K562 (cell line): ENCODE data around the gene NT5C2.

ENCODE experiments used
- BCL6 ChIP-seq: fragments of 250-450 bp; sonication (Bioruptor Pico); IDR thresholded peaks from 2 replicates; pipeline ENCODE4 v1.4.0; 2020
- POLR2AphosphoS2 ChIP-seq: IDR thresholded peaks from 2 replicates; pipeline ENCODE4 v1.6.1; 2012; ENCODE audit warnings: low read length, improper control_type of control experiment
- POLR2AphosphoS5 ChIP-seq: IDR thresholded peaks from 2 replicates; pipeline ENCODE4 v1.6.1; 2011; ENCODE audit warnings: mild to moderate bottlenecking, low read depth, low read length, moderate library complexity; ENCODE audit not compliant: control insufficient read depth, insufficient read depth
- PPARD ChIP-seq: fragments of 250-450 bp; sonication (Bioruptor Pico); IDR thresholded peaks from 2 replicates; pipeline ENCODE4 v1.8.0; 2022; ENCODE audit warnings: inconsistent platforms, mild to moderate bottlenecking, moderate library complexity
- RFX5 ChIP-seq: IDR thresholded peaks from 2 replicates; pipeline ENCODE4 v1.6.1; 2011; ENCODE audit warnings: low read depth, mild to moderate bottlenecking, improper control_type of control experiment, low read length
- SIRT6 ChIP-seq: IDR thresholded peaks from one replicate; pipeline ENCODE4 v1.6.1; 2012; ENCODE audit warnings: low read depth, mild to moderate bottlenecking, control low read depth, inconsistent platforms, low read length, moderate library complexity
- SMARCE1 ChIP-seq: fragments of 450-650 bp; IDR thresholded peaks from 2 replicates; pipeline ENCODE4 v1.7.1; 2016; ENCODE audit warnings: mild to moderate bottlenecking
- TAF7 ChIP-seq: fragments of 450-650 bp; IDR thresholded peaks from 2 replicates; pipeline ENCODE4 v1.6.1; 2016; ENCODE audit warnings: missing genetic modification characterization, missing compliant biosample characterization
- ZNF57 ChIP-seq: fragments of 450-650 bp; formaldehyde crosslinking; IDR thresholded peaks from 2 replicates; pipeline ENCODE4 v1.4.0; 2020; ENCODE audit warnings: mild to moderate bottlenecking, moderate library complexity
- TF ChIP-seq, protein P1 (sequence below), 3 experiments: IDR thresholded peaks in 2 of 3; conservative IDR thresholded peaks in 1 of 3; 2 replicates each; pipeline ENCODE4 v1.5.1; 2011 to 2012; ENCODE audit warnings: low read length in 3 of 3, mild to moderate bottlenecking in 3 of 3, control low read depth in 2 of 3, improper control_type of control experiment in 1 of 3, inconsistent platforms in 1 of 3, low read depth in 1 of 3, mixed read lengths in 1 of 3, moderate library complexity in 1 of 3; ENCODE audit not compliant: insufficient read depth in 2 of 3
- TF ChIP-seq, protein P2 (sequence below): sonication (generic); formaldehyde crosslinking; IDR thresholded peaks from 2 replicates; pipeline ENCODE4 v1.8.1; 2023; ENCODE audit warnings: mild to moderate bottlenecking, missing genetic modification reagents, moderate library complexity

DNA sequence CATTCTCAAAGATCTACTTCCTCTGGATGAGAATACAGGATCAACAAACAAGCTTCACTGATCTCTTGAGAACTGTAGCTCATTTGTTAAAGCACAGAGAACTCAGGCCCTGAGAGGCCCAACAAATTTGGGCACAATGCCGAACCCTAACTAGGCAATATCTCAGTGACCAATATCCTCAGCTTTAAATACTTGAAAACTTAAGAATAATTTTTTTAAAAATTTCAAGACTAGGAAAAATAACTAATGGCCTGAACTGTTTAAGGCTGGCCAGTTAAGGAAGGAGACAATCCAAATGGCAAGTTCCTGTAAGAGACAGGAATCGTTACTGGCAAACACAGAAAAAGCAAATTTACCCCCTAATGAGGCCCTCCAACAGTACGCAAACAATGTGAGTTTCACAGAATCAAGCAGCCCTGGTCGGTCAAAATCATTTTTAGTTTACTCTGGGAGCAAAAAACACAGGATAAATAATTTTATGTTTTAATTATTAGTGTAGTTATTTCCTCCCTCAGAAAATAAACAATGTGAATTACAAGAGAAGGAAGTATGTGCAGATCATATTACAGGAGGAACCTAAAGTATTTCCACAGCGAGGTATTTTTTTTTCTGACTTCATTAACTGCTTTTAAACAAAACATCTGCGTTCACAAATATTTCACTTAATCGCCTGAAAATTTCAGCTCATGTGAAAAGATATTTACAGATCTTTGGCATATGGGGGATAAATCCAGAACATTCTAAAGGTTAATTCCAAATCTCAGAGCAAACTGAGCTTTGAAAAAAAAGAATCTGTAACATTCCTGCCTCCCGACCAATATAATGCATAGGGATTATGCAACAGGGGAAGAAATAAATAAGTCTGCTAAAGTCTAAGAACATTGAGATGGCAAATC lies 39.5 kb downstream of the NT5C2 start:
- TF ChIP-seq, protein P1, sequence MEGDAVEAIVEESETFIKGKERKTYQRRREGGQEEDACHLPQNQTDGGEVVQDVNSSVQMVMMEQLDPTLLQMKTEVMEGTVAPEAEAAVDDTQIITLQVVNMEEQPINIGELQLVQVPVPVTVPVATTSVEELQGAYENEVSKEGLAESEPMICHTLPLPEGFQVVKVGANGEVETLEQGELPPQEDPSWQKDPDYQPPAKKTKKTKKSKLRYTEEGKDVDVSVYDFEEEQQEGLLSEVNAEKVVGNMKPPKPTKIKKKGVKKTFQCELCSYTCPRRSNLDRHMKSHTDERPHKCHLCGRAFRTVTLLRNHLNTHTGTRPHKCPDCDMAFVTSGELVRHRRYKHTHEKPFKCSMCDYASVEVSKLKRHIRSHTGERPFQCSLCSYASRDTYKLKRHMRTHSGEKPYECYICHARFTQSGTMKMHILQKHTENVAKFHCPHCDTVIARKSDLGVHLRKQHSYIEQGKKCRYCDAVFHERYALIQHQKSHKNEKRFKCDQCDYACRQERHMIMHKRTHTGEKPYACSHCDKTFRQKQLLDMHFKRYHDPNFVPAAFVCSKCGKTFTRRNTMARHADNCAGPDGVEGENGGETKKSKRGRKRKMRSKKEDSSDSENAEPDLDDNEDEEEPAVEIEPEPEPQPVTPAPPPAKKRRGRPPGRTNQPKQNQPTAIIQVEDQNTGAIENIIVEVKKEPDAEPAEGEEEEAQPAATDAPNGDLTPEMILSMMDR (IDR thresholded peaks at IDR 0.05 in 2 of 3, conservative IDR thresholded peaks at IDR 0.05 in 1 of 3; ENCODE audit: insufficient read depth in 2 of 3, low read depth in 1 of 3, low read length in 3 of 3): no peak
- TF ChIP-seq POLR2AphosphoS2 (no peak), RFX5 (no peak), SMARCE1 (no peak), TAF7 (tag) (no peak), POLR2AphosphoS5 (no peak), ZNF57 (no peak), BCL6 (CRISPR knock-in tag) (no peak), SIRT6 (no peak), PPARD (CRISPR knock-in tag) (no peak)
- TF ChIP-seq, protein P2, sequence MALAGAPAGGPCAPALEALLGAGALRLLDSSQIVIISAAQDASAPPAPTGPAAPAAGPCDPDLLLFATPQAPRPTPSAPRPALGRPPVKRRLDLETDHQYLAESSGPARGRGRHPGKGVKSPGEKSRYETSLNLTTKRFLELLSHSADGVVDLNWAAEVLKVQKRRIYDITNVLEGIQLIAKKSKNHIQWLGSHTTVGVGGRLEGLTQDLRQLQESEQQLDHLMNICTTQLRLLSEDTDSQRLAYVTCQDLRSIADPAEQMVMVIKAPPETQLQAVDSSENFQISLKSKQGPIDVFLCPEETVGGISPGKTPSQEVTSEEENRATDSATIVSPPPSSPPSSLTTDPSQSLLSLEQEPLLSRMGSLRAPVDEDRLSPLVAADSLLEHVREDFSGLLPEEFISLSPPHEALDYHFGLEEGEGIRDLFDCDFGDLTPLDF: no peak
